NCI-H2227 (cell line): ENCODE data around the gene APOBEC3B.
"Not testable (repeated sequence)": the region's sequence is repeated elsewhere in the genome, so short reads cannot be mapped to it uniquely, and the experiment has no call there.

Source experiments
- DNase-seq: peaks from one replicate; lab custom pipeline; 2025; ENCODE audit not compliant: unreplicated experiment; lab: John Stamatoyannopoulos, UW

The APOBEC3B gene

DNA sequence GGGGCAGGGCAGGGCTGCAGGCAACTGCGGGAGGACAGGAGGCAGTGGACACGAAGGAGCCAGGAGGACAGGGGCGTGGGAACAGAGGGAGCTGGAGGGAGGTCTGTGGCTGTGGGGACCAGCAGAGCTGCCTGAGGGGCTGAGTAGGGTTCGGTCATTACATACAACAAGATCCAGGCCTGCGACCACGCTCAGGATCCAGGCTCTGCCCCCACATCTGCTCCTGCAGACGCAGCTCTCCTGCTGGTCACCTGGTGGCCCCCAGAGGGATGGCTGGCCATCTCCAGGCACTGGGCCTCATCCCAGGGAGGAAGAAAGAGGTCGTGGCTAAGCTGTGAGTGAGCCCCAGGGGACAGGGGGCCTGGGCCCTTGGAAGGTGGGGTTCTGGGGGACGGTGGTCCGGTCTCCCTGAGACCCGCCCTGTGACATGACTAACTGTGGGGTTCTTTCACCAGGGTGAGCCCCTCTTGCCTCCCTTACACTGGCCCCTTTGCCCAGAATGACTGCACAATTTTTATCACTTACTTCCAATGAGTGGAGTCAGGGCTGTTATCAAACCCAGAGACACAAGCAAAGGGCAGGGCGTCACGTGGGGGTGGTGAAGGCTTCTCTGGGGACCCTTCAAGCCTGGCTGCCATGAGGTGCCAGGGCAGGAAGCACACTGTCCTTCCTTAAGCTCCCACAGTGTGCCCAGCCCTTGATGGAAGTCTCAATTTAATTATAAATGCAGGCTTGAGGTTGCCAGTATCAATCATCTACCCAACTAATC lies 31.4 kb upstream of the APOBEC3B start:
- DNase-seq: no peak

DNA sequence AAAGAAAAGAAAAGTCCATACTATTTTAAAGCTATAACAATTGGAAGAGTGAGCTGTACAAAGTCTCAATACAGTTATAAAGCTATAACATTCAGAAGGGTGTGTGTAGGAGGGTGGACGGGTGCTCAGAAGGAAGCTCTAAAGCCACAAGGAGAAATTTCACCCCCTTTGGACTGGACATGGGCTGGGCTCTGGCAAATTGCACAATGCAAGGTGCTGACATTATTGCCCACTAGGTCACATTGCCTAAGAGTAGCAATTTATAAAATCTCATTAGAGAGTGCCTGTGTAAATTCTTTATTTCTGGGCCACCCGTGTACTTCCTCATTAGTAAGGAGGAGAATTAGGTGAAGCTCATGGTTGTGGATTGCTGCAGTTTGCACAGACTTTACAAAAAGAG lies 30.4 kb upstream of the APOBEC3B start:
- no peak for DNase-seq

DNA sequence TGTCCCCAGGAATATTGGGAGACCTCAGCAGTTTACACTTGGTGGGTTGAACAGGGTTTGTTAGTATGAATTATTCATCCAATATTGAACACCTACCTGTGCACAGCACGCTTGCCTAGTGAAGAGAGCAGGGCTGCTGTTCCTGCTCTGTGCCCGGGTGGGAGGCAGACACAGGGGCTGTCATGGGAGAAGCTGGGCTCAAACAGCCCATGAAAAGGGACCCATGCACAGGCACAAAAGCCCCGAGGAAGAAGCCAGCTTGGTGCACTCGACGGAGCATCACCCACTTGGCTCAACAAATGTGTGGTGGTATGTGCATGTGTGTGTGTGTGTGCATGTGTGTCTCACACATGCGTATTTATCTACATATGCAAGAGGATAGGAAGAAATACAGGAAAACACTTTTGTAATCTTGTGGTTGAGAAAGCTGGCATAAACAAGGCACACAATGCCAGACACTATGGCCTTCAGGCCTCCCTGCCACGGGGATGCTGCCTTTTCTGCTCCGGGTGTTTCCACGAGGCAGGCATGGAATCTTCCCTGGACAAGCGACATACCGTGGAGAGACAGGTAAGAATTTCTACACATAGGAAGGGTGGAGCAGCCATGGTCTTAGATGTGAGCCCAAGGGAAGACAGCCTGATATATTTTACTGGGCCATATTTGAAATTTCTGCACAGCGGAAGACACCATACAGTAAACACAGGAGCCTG lies 29.7 kb upstream of the APOBEC3B start:
- DNase-seq: no peak

DNA sequence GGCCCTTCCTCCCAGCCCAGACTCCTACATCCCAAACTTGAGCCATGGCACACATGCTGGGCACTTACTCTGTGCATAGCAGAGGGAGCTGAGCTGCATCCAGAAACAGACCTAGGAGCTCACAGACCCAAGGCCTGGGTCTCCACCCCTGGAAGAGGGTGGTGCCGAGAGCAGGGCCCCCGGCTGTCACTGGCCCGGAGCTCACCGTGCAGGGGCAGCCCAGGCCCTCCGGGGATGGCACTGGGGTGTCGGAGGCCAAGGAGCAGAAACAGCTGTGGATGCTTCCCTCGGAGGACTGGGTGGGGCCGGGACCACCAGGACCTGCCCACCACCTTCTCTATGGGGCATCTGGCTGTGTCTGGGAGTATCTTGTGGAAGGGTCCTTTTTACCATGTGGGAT lies 29.1 kb upstream of the APOBEC3B start:
- DNase-seq: no peak

GRCh38 chr22:38953577-38954413 lies 28.4 kb upstream of the APOBEC3B start:
- no peak for DNase-seq

GRCh38 chr22:38954414-38955043 lies 27.6 kb upstream of the APOBEC3B start:
- DNase-seq: no peak

GRCh38 chr22:38955250-38955905 lies 26.8 kb upstream of the APOBEC3B start:
- DNase-seq: no peak

DNA sequence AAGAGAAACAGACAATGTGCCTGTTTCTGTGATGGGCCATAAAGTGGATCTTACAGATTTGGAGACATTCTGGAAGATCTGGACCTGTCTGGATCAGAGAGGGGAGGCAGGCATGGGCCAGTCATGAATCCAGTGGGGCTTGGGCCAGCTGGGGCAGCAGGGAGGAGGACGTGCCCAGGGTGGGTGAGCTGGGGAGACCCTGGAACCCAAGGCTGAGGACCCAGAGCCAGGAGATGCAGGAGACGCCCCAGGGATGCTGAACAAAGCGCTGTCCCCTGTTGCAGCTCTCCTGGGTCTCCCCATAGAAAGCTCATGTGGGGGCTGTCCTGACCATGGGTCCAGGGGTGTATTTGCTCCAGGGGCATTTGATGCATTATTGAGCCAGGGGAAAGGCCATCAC lies 26.2 kb upstream of the APOBEC3B start:
- no peak for DNase-seq

DNA sequence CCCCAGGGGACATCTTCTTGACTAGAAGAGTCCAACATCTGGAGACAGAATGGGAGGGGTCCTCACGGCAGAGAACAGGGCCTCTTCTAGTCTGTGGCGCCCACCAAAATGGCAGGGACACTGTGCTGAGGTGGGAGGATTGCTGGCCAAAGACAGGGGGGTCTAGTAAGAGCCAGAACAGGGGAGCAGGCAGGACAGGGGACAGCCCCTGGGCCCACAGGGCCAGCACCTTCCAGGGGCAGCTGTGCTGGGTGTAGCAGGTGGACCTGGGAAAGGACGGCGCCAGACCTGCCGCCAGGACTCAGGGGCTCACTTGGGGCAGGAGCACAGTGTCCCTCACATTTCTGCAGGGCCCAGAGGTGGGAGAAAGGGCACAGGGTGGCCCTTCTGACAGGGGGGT lies 25.6 kb upstream of the APOBEC3B start:
- no peak for DNase-seq

DNA sequence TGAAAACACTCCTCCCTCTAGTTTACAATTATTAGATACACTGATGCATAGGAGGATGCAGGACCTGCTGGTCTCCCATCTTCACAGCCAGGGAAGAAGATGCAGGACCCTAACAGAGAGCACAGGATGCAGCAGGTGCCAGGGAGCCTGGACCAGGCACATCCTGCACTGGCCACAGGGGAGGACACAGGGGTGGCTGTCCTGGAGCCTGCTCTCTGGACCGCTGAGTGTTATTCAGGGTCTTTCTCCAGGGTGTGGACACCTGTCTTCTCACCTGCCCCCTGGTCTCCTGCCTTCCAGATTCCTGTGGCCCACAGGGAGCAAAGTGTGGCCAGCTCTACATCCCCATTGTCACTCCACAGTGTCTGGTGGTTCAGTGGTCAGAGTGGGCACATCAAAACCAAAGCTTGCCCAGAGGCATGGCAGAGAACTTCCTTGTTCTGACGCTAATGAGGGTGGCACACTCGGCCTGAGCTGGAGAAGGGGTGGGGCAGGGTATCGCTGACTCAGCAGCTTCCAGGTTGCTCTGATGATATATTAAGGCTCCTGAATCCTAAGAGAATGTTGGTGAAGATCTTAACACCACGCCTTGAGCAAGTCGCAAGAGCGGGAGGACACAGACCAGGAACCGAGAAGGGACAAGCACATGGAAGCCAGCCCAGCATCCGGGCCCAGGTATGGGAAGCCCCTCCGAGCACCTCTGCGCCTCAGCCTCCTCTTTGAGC lies 24.9 kb upstream of the APOBEC3B start, which contains the start of gene APOBEC3A:
Gene APOBEC3A (plus strand): TSS at position 564 of the 725 bp plus-strand sequence. CDS start 83 bp downstream, at position 647.
- DNase-seq: no peak

DNA sequence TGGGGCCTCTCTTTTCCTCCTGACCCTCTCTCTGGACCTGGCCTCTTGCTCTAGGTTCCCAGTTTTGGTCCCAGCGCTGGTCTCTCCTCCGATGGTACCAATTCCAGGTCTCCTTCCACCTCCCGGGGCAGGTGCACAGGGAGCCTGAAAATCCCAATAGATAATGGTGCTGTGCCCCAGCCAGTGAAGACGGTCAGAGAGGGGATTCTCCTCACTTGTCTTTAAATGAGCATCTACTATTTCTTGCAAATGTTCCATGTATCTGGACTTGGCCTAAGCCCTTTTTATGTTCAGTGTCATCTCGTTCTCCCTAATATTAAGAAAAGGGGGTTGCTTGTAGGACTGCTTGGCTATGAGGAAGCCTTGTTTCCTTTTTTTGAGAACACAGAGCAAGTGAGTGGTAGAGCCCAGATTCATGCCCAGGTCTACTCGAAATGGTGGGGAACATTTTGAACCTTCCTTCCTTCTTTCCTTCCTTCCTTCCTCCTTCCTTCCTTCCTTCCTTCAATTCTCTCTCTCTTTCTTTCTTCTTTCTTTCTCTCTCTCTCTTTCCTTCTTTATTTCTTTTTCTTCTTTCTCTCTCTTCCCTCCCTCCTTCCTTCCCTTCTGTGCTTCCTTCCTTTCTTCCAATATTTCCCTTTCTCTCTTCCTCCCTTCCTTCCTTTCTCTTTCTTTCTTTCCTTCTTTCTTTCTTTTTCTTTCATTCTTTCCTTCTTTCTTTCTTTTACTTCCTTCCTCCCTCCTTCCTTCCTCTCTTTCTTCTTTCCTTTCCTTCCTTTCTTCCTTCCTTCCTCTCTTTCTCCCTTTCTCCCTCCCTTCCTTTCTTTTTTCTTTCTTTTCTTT lies 24.1 kb upstream of the APOBEC3B start:
- no peak for DNase-seq

- not testable (repeated sequence) for DNase-seq
Measured at GRCh38 chr22:38958651-38958943, 23.6 kb upstream of the APOBEC3B start.

DNA sequence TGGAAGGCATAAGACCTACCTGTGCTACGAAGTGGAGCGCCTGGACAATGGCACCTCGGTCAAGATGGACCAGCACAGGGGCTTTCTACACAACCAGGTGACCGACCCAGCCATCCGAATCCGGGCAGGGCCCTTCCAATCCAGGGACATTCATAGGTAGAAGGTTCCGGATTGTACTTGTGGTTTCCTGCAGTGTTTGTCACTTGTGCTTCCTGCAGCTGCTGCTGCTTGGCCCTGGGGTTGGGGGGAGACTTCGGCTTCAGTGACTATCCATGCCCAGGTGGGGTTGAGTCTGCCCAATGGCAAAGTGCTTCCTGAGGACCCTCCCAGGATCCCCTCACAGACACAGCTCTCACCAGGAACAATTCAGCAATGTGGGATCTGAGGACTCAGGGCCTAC lies 22.6 kb upstream of the APOBEC3B start:
- no peak for DNase-seq

DNA sequence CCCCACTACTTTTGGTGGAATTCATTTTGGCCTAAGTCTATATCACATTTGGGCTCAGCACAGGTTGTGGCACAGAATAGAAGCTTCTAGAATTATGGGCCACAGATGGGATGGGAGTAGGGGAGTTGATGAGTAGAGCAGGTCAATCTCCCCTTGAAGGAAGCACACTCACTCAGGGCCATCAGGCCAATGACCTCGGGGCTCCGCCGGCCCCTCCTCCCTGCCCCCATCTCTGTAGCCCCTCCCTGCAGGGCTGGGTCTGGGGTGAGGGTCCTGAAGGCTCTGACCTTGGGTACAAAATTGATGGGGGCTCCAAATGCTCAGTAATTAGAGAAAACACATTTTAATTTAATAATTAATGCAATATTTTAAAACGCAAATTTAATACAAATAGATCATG lies 21.5 kb upstream of the APOBEC3B start:
- DNase-seq: not testable (repeated sequence)

GRCh38 chr22:38963291-38963738 lies 18.8 kb upstream of the APOBEC3B start:
- DNase-seq: not testable (repeated sequence)

DNA sequence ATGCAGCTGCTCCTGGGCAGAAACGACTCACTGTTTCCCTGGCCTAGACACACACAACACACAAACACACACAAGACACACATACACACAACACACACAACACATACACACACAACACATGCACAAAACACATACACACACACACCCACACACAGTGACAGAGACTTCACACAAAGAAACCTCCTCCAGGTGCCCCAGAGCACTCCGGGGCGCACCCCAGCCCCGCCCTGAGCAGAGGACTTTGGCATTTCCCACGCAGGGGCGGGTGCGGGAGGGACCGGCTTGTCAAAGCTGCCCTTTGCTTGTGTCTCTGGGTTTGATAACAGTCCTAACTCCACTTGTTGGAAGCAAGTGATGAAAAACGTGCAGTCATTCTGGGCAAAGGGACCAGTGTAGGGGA lies 18.3 kb upstream of the APOBEC3B start:
- DNase-seq: no peak

- no peak for DNase-seq
Measured at GRCh38 chr22:38964306-38964705, 17.8 kb upstream of the APOBEC3B start.

DNA sequence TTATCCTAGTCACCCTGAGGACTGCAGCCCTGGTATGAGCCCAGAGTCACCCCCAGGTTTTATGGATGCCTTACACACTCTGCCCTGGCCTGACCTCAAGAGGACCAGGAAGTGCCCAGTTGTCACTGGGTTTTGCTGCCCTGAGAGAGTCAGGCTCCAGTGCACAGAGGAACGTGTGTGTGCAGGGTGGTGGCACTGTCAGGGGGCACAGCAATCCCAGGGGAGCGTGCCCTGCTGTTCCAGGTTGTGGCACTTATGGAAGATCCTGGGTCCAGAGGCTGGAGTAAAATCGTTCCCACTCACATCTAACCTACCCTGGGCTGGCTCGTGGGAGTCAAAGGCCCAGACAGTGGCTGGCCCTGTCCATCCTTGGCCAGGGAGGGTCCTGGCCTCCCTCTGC lies 17.2 kb upstream of the APOBEC3B start:
- DNase-seq: no peak
